Tongue (tissue), 2 donors: Measurements from ENCODE around the gene EXOC6. TPM values are rescaled to one million over a fixed set of nuclear protein-coding genes. Genes with fewer than 3 reads are reported as not detected.

Experiments
- DNase-seq: peaks from one replicate; pipeline ENCODE4 v3.0.0-alpha.2; 2015
- total RNA-seq: library from RNA; depleted of rRNA; stranded (reverse); fragments of >200 nt; gene quantifications from one replicate; pipeline ENCODE4 v1.2.3, GENCODE V29; 2014

The EXOC6 gene
- total RNA-seq, 1 donor from 2014 or later: 64.7 TPM

DNA sequence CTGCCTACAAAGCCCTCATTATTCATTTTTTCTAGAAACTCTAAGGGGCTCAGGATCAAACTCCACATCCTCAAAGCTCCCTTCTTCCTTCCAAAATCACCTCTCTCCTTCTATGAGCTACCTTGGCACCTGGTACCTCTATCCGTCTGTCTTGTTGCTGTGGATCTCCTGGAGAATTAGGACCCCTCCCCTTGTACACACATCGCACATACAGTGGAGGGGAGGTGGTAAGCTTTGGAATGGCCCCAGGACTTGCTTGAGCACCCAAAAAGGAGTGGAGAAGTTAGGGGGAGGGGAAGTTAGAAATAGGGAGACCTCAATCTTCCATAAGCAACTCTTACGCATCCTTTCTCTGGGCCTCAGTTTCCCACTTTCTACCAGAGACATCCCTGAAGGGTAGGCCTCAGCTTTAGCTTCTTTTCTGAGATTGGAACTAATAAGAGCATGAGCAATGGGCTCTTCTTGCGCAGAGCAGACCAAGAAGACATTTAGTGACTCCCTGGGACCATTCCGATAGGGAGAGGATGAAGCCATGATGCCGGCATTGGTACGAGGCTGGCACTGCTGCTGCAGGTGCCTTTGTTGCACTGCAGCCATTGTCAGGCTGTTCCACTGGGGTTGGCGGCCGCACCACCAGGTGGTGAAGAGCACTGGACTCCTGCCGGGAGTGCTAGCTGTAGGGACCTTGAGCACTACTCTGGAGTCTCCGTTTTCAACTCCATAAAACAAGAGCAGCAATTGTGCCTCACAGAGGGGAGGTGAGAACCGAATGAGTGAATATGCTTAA lies 216.7 kb downstream of the EXOC6 start:
- DNase-seq: no peak

GRCh38 chr10:93065675-93066543 lies 217.6 kb downstream of the EXOC6 start:
- DNase-seq: no peak

DNA sequence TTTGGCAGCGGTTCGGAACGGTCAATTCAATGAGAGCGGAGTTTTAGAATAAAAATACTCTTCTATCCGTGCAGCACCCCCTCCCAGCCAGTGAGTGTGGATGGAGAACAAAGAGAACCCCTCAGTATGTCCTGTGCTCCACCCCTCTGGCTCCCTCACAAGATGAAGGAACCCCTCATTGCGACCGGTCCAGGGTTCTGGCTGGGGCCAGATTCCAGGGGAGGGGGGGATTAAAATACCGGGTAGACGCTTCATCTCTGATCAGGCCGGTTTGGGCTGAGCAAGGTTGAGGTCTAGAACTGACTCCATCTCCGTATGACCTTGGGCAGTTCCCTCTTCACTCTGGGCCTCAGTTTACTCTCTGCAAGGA lies 218.2 kb downstream of the EXOC6 start:
- DNase-seq: no peak

DNA sequence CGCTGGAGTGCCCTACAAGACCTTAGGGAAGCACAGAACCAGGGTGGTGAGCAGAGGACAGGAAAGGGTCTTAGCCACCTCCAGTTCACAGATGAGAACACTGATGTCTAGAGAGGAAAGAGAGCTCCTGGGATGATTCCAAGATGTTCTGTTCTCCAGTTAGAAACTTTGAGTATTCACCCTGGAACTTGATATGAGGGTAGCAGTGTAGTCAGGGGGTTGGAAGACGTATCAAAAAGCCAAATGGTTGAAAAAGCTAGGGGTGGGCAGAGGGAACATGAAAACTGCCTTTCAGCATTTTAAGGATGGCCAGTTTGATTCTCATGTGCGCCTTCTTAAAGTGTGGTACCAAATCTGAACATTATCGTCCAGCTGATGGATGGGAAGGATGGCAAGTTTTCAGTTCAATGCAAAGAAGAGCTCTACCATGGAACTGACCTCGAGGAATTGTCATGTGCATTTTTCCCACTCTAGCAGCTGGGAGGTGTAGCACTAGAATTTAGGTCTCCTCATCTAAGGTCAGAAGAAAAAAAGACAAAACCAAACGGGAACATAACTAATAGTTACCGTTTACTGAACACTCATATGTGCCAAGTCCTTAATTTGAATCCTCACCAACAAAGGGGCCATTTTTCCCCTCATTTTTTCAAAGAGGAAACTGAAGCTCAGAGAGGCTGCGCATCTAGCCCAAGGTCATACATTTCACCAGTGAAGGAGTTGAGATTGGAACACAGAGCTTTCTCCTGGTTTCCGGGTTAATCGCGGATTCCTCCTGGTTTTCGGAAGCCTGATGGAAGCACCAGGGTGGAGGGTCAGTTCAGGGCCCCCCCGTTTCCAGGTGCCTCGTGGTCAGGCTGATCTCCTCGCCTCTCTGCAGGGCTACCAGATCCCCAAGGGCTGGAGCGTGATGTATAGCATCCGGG lies 219.4 kb downstream of the EXOC6 start:
- DNase-seq: no peak

DNA sequence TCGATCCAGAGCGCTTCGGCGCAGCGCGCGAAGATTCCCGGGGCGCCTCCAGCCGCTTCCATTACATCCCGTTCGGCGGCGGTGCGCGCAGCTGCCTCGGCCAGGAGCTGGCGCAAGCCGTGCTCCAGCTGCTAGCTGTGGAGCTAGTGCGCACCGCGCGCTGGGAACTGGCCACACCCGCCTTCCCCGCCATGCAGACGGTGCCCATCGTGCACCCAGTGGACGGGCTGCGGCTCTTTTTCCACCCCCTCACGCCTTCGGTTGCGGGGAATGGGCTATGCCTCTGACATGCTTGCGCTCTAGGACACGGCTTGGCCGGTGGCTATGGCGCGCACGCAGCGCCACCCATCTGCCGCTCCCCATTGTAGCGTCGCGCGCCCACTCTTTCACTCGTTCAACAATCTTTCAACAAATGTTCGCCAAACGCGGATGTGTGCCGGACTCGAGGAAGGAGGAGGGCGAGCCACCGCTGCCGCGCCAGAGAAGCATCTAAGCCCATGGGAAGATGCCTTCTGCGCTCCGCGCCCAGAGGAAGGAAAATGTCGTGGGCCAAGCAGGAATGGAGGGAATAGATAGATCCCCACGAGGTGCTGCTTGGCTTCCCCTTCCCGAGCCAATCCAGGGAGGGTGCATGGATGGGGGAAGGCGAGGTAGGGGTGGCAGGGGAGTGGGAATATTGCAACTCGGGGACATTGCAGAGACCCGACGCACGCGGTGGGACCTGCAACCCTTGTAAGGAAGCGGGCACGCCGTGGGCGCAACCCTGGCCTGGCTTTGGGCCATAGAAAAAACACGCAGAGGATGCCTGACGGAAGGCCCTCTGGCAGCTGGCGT lies 220.3 kb downstream of the EXOC6 start:
- peak; percentile 56 for DNase-seq

DNA sequence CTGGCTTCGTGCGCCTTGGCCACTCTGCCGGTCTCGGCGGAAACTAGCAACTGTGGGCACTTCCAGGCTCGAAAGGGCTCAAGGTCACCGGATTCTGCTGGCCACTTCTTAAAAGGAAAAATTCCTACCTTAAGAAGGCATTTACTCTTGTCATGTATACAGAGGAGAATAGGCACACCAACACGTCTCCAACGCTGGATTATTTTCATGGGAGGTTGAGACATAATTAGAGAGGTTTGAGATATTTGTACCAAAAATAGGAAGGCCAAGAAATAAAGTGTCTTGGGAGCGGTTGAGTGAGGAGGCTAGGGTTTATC lies 220.9 kb downstream of the EXOC6 start:
- no peak for DNase-seq

GRCh38 chr10:93070378-93071176 lies 222.3 kb downstream of the EXOC6 start:
- DNase-seq: no peak

DNA sequence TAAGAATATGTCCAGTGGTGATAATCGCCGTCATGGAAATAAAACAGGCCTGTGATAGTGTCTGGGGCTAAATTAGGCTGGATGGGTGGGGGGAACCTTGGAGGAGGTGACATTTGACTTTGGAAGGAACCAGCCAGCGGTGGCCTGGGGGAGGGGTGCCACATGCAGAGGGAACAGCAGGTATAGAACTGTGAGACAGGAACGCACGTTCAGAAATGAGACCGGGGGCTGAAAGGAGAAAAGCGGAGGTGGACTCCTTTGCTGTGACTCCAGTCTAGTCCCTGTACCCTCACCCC lies 222.8 kb downstream of the EXOC6 start:
- no peak for DNase-seq

- no peak for DNase-seq
These were observed 223.4 kb downstream of the EXOC6 start for GRCh38 chr10:93071674-93072224.

DNA sequence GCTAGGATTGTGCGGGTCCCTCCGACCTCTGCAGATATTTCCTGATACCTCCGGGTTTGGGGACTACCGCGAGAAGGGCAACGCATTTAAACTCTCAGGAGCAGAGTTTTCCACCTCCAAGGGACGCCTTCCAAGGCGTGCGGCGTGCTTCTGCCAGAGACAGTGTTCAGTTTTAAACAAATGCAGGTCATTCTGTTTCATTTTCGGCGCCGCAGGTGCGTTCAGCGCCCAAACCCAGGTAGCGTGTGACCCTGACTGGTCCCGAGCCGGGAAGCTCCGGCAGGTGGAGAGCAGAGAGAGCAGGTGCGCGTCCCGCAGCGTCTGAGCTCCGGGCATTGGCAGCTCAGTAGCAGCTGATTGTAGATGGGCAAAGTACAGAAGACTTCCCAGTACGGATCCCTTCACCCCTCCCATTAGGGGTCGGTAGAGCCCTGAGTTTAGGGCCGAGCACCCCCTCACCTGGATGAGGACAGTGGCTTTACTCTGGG lies 223.9 kb downstream of the EXOC6 start:
- DNase-seq: no peak

- DNase-seq: no peak
These were observed 224.6 kb downstream of the EXOC6 start for GRCh38 chr10:93072713-93073538.

GRCh38 chr10:93073539-93074146 lies 225.3 kb downstream of the EXOC6 start, which contains the start of gene CYP26A1:
Gene CYP26A1 (plus strand): TSS chr10:93073893. CDS start chr10:93073935, 42 bp downstream.
- DNase-seq: no peak

DNA sequence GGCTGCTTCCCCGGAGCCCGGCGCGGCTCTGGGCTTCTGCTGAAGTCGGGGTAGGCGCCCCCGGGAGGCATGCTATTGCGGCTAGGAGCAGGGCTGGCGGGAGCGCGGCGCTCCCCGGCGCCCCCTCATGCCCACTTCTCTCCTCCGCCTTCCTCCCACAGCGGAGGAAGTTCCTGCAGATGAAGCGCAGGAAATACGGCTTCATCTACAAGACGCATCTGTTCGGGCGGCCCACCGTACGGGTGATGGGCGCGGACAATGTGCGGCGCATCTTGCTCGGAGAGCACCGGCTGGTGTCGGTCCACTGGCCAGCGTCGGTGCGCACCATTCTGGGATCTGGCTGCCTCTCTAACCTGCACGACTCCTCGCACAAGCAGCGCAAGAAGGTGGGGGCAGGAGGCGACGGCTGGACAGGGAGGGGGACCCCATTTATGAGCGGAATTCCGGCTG lies 225.9 kb downstream of the EXOC6 start:
- no peak for DNase-seq

DNA sequence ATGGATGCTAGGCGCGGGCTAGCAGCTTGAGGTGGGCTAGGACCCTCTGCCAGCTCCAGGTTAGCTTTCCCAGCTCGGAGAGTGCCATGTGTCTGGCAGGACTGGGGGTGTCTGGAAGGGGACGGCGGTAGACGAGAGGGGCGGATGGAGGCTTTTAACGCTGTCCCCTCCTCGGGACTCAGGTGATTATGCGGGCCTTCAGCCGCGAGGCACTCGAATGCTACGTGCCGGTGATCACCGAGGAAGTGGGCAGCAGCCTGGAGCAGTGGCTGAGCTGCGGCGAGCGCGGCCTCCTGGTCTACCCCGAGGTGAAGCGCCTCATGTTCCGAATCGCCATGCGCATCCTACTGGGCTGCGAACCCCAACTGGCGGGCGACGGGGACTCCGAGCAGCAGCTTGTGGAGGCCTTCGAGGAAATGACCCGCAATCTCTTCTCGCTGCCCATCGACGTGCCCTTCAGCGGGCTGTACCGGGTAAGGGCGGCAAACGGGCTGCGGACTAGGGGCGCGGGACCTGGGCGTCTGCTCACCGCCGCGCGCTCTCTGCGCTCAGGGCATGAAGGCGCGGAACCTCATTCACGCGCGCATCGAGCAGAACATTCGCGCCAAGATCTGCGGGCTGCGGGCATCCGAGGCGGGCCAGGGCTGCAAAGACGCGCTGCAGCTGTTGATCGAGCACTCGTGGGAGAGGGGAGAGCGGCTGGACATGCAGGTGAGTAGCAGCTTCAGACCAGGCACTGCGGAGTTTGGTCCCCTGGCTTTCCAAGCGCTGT lies 226.5 kb downstream of the EXOC6 start:
- no peak for DNase-seq

DNA sequence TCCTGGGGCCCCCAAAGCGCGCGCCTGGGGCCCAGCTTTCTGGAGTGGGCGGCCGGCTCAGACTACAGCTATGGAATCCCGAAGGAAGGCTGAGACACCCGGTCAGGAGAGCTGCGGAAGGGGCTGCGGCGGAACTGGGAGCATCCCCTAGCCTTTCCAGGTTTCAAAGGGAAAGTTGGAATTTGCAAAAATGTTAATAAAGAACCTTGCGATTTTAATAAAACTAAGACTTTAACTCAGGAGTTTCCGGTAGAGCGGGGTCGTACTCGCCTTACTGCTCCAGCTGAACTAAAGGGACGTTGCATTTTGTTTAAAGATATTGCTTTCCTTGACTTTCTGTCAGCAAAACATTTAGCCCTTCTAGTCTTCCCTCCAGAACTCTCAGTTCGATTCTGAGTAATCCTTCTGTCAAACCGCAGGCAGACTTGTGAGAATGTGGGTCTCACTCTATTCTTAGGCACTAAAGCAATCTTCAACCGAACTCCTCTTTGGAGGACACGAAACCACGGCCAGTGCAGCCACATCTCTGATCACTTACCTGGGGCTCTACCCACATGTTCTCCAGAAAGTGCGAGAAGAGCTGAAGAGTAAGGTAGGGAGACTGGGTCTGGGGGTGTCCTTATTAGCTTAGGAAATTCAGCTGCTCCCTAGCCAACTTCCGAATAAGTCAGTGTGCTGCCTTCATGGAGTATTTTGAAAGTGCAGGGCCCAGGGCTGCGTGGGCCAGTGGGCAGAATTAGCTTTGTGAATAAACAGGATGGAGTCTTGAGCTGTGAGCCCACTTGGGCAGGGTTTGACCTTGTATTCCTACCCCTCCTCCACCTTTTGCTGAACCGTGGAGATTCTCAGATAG lies 227.3 kb downstream of the EXOC6 start:
- no peak for DNase-seq

GRCh38 chr10:93076871-93077270 lies 228.6 kb downstream of the EXOC6 start:
- no peak for DNase-seq

DNA sequence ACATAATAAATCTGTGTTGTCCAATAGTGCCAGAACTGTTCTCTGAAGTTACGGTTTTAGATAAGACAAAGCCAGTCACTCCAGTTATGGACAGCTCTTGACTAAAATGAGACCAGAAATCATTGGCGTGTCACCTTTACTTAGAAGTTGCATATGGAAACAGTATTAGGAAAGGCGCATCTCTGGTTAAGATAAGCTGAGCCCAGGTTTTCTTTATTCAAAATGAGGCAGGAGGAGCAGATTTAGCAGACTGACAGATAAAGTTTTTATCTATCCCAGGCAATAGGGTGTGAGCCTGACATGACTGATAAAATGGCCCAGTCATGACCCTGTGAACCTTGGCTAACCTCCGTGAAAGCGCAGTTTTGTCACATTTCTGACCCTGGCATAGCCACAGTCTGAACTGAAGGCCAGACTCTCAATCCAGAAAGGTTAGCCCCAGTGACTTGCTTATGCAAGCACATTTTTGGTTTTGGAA lies 229.6 kb downstream of the EXOC6 start:
- DNase-seq: no peak
